ENCODE measurements around the gene PXDN. TPM values are rescaled to one million over a fixed set of nuclear protein-coding genes. Genes with fewer than 3 reads are reported as not detected.
"Not testable (repeated sequence)": the region's sequence is repeated elsewhere in the genome, so short reads cannot be mapped to it uniquely, and the experiment has no call there.

Gene PXDN
- total RNA-seq, 2 donors from 2014 or later = 9.5 to 20.0 TPM

GRCh38 chr2:1726558-1726957, 17.8 kb downstream of the PXDN start:
- no peak overlapping the region for H3K27ac ChIP-seq
- TF ChIP-seq, protein P1, sequence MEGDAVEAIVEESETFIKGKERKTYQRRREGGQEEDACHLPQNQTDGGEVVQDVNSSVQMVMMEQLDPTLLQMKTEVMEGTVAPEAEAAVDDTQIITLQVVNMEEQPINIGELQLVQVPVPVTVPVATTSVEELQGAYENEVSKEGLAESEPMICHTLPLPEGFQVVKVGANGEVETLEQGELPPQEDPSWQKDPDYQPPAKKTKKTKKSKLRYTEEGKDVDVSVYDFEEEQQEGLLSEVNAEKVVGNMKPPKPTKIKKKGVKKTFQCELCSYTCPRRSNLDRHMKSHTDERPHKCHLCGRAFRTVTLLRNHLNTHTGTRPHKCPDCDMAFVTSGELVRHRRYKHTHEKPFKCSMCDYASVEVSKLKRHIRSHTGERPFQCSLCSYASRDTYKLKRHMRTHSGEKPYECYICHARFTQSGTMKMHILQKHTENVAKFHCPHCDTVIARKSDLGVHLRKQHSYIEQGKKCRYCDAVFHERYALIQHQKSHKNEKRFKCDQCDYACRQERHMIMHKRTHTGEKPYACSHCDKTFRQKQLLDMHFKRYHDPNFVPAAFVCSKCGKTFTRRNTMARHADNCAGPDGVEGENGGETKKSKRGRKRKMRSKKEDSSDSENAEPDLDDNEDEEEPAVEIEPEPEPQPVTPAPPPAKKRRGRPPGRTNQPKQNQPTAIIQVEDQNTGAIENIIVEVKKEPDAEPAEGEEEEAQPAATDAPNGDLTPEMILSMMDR (IDR thresholded peaks at IDR 0.05) = no peak
- no peak overlapping the region for H3K9ac ChIP-seq (ENCODE audit: low read depth in 2 of 2, low read length in 2 of 2)
- intact Hi-C loops (cut with DNase I) = no loop called here
- H3K4me3 ChIP-seq = no peak overlapping the region
- no peaks in the 10 kb centered on the region for H3K36me3 ChIP-seq
- H3K4me1 ChIP-seq = no peaks in the 10 kb centered on the region
- no peak for DNase-seq
- no peaks in the 10 kb centered on the region for H3K27me3 ChIP-seq
- no peaks in the 10 kb centered on the region for H3K9me3 ChIP-seq

- H3K4me1 ChIP-seq; H3K4me3 ChIP-seq; H3K27ac ChIP-seq; H3K36me3 ChIP-seq; DNase-seq; H3K9ac ChIP-seq (ENCODE audit: low read depth in 2 of 2, low read length in 2 of 2); H3K27me3 ChIP-seq; intact Hi-C loops (cut with DNase I); H3K9me3 ChIP-seq: not testable (repeated sequence)
These were observed 20.0 kb downstream of the PXDN start for GRCh38 chr2:1724351-1724750.

- Histone ChIP-seq H3K36me3 (no peaks in the 10 kb centered on the region), H3K27me3 (no peaks in the 10 kb centered on the region), H3K27ac (no peak overlapping the region), H3K4me3 (no peak overlapping the region), H3K9ac (ENCODE audit: low read depth in 2 of 2, low read length in 2 of 2) (no peak overlapping the region), H3K4me1 (no peaks in the 10 kb centered on the region), H3K9me3 (no peaks in the 10 kb centered on the region)
- TF ChIP-seq, protein P1 (IDR thresholded peaks at IDR 0.05) = no peak
- DNase-seq = no peak
- intact Hi-C loops (cut with DNase I) = no loop called here
These were observed 20.8 kb downstream of the PXDN start for GRCh38 chr2:1723397-1724042.

GRCh38 chr2:1722692-1723091, 21.6 kb downstream of the PXDN start:
- intact Hi-C loops (cut with DNase I) = no loop called here
- no peak for DNase-seq
- Histone ChIP-seq H3K27me3 (no peaks in the 10 kb centered on the region), H3K27ac (no peak overlapping the region), H3K9me3 (no peaks in the 10 kb centered on the region), H3K4me1 (no peaks in the 10 kb centered on the region), H3K4me3 (no peak overlapping the region), H3K36me3 (no peaks in the 10 kb centered on the region), H3K9ac (ENCODE audit: low read depth in 2 of 2, low read length in 2 of 2) (no peak overlapping the region)
- TF ChIP-seq, protein P1 (IDR thresholded peaks at IDR 0.05) = no peak

DNA sequence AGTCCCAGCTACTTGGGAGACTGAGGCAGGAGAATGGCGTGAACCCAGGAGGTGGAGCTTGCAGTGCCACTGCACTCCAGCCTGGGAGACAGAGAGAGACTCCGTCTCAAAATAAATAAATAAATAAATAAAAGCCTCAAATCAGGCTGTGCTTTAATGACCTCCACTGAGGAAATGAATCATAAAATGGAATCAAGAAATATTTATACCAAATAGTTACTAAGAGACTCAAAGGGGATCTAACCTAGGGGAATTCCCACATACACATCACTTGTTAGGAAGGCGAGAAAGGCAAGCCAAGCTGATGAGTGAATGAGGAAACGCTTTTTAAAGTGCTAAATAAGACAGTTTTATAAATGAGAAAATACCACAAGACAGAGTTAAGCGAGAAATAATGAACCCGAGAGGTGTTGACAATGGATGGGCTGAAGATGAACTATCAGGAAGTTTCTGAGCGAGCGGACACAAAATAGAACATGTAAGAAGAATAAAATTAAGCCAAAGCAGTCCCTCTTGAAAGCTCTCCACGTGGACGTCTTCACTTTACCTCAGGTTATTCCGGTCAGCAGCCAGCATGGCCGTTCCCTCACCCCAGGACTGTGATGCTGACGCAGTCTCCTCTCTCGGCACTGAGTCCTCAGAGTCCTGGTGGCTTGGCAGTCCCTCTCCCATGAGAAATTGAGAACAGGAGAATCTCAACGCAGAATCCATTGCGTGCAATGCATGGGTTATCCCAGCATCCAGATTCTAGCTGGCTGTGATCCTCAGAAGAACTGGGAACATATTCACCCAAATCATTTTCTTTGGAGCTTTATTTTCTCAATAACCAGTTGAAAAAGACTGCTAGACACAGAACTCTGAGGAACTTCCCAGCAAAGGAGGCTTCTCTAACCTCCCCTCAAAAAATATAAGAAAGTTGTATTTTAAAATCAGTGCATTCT, 22.3 kb downstream of the PXDN start:
- Histone ChIP-seq H3K4me1 (no peaks in the 10 kb centered on the region), H3K4me3 (no peak overlapping the region), H3K36me3 (no peaks in the 10 kb centered on the region), H3K27me3 (no peaks in the 10 kb centered on the region), H3K27ac (peak overlapping the region; percentile 18), H3K9me3 (no peaks in the 10 kb centered on the region), H3K9ac (ENCODE audit: low read depth in 2 of 2, low read length in 2 of 2) (no peak overlapping the region)
- DNase-seq = no peak
- TF ChIP-seq, protein P1 (IDR thresholded peaks at IDR 0.05) = no peak
- intact Hi-C loops (cut with DNase I) = no loop called here
